ENCODE results near the gene BCAS3.

BCAS3 gene

GRCh38 chr17:61129267-61130254, 451.9 kb downstream of the BCAS3 start:
- ATAC-seq (ENCODE audit: low read depth), result no peak
- no peaks in the 10 kb centered on the region for H3K4me1 ChIP-seq (ENCODE audit: insufficient read depth, poor library complexity, severe bottlenecking)
- no peak overlapping the region for H3K27ac ChIP-seq (ENCODE audit: poor library complexity, severe bottlenecking)
- H3K4me3 ChIP-seq (ENCODE audit: severe bottlenecking), result no peak overlapping the region
- no peak for TF ChIP-seq CTCF (IDR thresholded peaks at IDR 0.05; ENCODE audit: poor library complexity, severe bottlenecking)
- DNase-seq (ENCODE audit: low spot score), result no peak
- H3K9me3 ChIP-seq (ENCODE audit: severe bottlenecking), result no peaks in the 10 kb centered on the region
- H3K36me3 ChIP-seq (ENCODE audit: low read depth), result no peaks in the 10 kb centered on the region
- peaks cover 3% of the 10 kb centered on the region for H3K27me3 ChIP-seq (ENCODE audit: insufficient read depth, poor library complexity, severe bottlenecking)

- ATAC-seq (ENCODE audit: low read depth) (no peak), DNase-seq (ENCODE audit: low spot score) (no peak)
- Histone ChIP-seq H3K27me3 (ENCODE audit: insufficient read depth, poor library complexity, severe bottlenecking) (peaks cover 3% of the 10 kb centered on the region), H3K9me3 (ENCODE audit: severe bottlenecking) (no peaks in the 10 kb centered on the region), H3K4me1 (ENCODE audit: insufficient read depth, poor library complexity, severe bottlenecking) (no peaks in the 10 kb centered on the region), H3K36me3 (ENCODE audit: low read depth) (no peaks in the 10 kb centered on the region), H3K27ac (ENCODE audit: poor library complexity, severe bottlenecking) (no peak overlapping the region), H3K4me3 (ENCODE audit: severe bottlenecking) (no peak overlapping the region)
- no peak for TF ChIP-seq CTCF (IDR thresholded peaks at IDR 0.05; ENCODE audit: poor library complexity, severe bottlenecking)
These were observed 452.7 kb downstream of the BCAS3 start for GRCh38 chr17:61130330-61130729.

- no peak overlapping the region for H3K4me3 ChIP-seq (ENCODE audit: severe bottlenecking)
- H3K4me1 ChIP-seq (ENCODE audit: insufficient read depth, poor library complexity, severe bottlenecking), result no peaks in the 10 kb centered on the region
- no peaks in the 10 kb centered on the region for H3K36me3 ChIP-seq (ENCODE audit: low read depth)
- no peak overlapping the region for H3K27ac ChIP-seq (ENCODE audit: poor library complexity, severe bottlenecking)
- no peaks in the 10 kb centered on the region for H3K9me3 ChIP-seq (ENCODE audit: severe bottlenecking)
- H3K27me3 ChIP-seq (ENCODE audit: insufficient read depth, poor library complexity, severe bottlenecking), result no peaks in the 10 kb centered on the region
- TF ChIP-seq CTCF (IDR thresholded peaks at IDR 0.05; ENCODE audit: poor library complexity, severe bottlenecking), result no peak
- DNase-seq (ENCODE audit: low spot score) (no peak), ATAC-seq (ENCODE audit: low read depth) (no peak)
These were observed 453.9 kb downstream of the BCAS3 start for GRCh38 chr17:61131585-61131984.

- no peaks in the 10 kb centered on the region for H3K4me1 ChIP-seq (ENCODE audit: insufficient read depth, poor library complexity, severe bottlenecking)
- TF ChIP-seq CTCF (IDR thresholded peaks at IDR 0.05; ENCODE audit: poor library complexity, severe bottlenecking), result no peak
- no peak overlapping the region for H3K4me3 ChIP-seq (ENCODE audit: severe bottlenecking)
- no peaks in the 10 kb centered on the region for H3K27me3 ChIP-seq (ENCODE audit: insufficient read depth, poor library complexity, severe bottlenecking)
- ATAC-seq (ENCODE audit: low read depth), result no peak
- H3K9me3 ChIP-seq (ENCODE audit: severe bottlenecking), result no peaks in the 10 kb centered on the region
- H3K36me3 ChIP-seq (ENCODE audit: low read depth), result no peaks in the 10 kb centered on the region
- no peak for DNase-seq (ENCODE audit: low spot score)
- H3K27ac ChIP-seq (ENCODE audit: poor library complexity, severe bottlenecking), result no peak overlapping the region
These were observed 454.9 kb downstream of the BCAS3 start for GRCh38 chr17:61132524-61132923.

GRCh38 chr17:61133853-61134252, 456.2 kb downstream of the BCAS3 start:
- no peaks in the 10 kb centered on the region for H3K27me3 ChIP-seq (ENCODE audit: insufficient read depth, poor library complexity, severe bottlenecking)
- TF ChIP-seq CTCF (IDR thresholded peaks at IDR 0.05; ENCODE audit: poor library complexity, severe bottlenecking), result no peak
- no peaks in the 10 kb centered on the region for H3K9me3 ChIP-seq (ENCODE audit: severe bottlenecking)
- H3K27ac ChIP-seq (ENCODE audit: poor library complexity, severe bottlenecking), result no peak overlapping the region
- no peak for ATAC-seq (ENCODE audit: low read depth)
- no peaks in the 10 kb centered on the region for H3K4me1 ChIP-seq (ENCODE audit: insufficient read depth, poor library complexity, severe bottlenecking)
- H3K36me3 ChIP-seq (ENCODE audit: low read depth), result no peaks in the 10 kb centered on the region
- no peak overlapping the region for H3K4me3 ChIP-seq (ENCODE audit: severe bottlenecking)
- DNase-seq (ENCODE audit: low spot score), result no peak

All from RWPE2 (cell line).